ENCODE measurements around the gene ARHGEF5.
"Not testable (repeated sequence)": the region's sequence is repeated elsewhere in the genome, so short reads cannot be mapped to it uniquely, and the experiment has no call there.

GRCh38 chr7:144356185-144356584 lies 983 bp downstream of the ARHGEF5 start:
- not testable (repeated sequence) for TF ChIP-seq REST (IDR thresholded peaks at IDR 0.05; ENCODE audit: low read depth); CTCF (IDR thresholded peaks at IDR 0.05 in 2 of 3, conservative IDR thresholded peaks at IDR 0.05 in 1 of 3; ENCODE audit: borderline replicate concordance in 1 of 3, insufficient read depth in 1 of 3, low read depth in 2 of 3, low read length in 2 of 3); ATF3 (IDR thresholded peaks at IDR 0.05); MAX (IDR thresholded peaks at IDR 0.05); POLR2A (IDR thresholded peaks at IDR 0.05; ENCODE audit: borderline replicate concordance, extremely low read depth, insufficient read depth, insufficient read length); EGR1 (IDR thresholded peaks at IDR 0.05; ENCODE audit: low read depth)

Data from HCT116 (cell line).